H9 (cell line): ENCODE results near the gene LIX1. TPM values are rescaled to one million over a fixed set of nuclear protein-coding genes. Genes with fewer than 3 reads are reported as not detected.

ENCODE experiments used
- DNase-seq: peaks from one replicate; pipeline ENCODE4 v3.0.0-alpha.2; 2017
- H2AFZ ChIP-seq: one replicate; pipeline ENCODE4 v1.6.1; 2013; ENCODE audit warnings: mild to moderate bottlenecking, low read length, control low read depth, moderate library complexity
- H2AK5ac ChIP-seq: 2 replicates; pipeline ENCODE4 v1.6.1; 2013; ENCODE audit warnings: low read length, control low read depth, mixed read lengths; ENCODE audit not compliant: insufficient read length
- H2BK120ac ChIP-seq: one replicate; pipeline ENCODE4 v1.6.1; 2013; ENCODE audit warnings: low read depth, mild to moderate bottlenecking, low read length, control low read depth, inconsistent platforms; ENCODE audit not compliant: poor library complexity, severe bottlenecking
- H2BK12ac ChIP-seq: 2 replicates; pipeline ENCODE4 v1.6.1; 2013; ENCODE audit warnings: low read length, control low read depth, mixed read lengths, low read depth; ENCODE audit not compliant: insufficient read length
- H2BK15ac ChIP-seq: 2 replicates; pipeline ENCODE4 v1.6.1; 2013; ENCODE audit warnings: low read depth, low read length, control low read depth
- H2BK20ac ChIP-seq: one replicate; pipeline ENCODE4 v1.6.1; 2013; ENCODE audit warnings: low read depth, mild to moderate bottlenecking, low read length, control low read depth, inconsistent platforms; ENCODE audit not compliant: poor library complexity, severe bottlenecking
- H2BK5ac ChIP-seq: 2 replicates; pipeline ENCODE4 v1.6.1; 2013; ENCODE audit warnings: low read length, control low read depth, mixed read lengths; ENCODE audit not compliant: insufficient read length
- H3K14ac ChIP-seq: 2 replicates; pipeline ENCODE4 v1.6.1; 2013; ENCODE audit warnings: low read length, control low read depth; ENCODE audit not compliant: insufficient read depth
- H3K18ac ChIP-seq: 2 replicates; pipeline ENCODE4 v1.6.1; 2013; ENCODE audit warnings: low read depth, mild to moderate bottlenecking, mixed read lengths, low read length, control low read depth; ENCODE audit not compliant: insufficient read length
- H3K23ac ChIP-seq: 2 replicates; pipeline ENCODE4 v1.6.1; 2013; ENCODE audit warnings: low read length, control low read depth, mixed read lengths, low read depth; ENCODE audit not compliant: insufficient read length
- H3K23me2 ChIP-seq: 2 replicates; pipeline ENCODE4 v1.6.1; 2013; ENCODE audit warnings: low read depth, mild to moderate bottlenecking, mixed read lengths, low read length, control low read depth; ENCODE audit not compliant: insufficient read length, poor library complexity, severe bottlenecking
- H3K27ac ChIP-seq: 2 replicates; pipeline ENCODE4 v1.5.1; 2013; ENCODE audit warnings: low read length, control low read depth, mixed read lengths, low read depth; ENCODE audit not compliant: insufficient read length
- H3K27me3 ChIP-seq: 2 replicates; pipeline ENCODE4 v1.6.1; 2013; ENCODE audit warnings: low read length, control low read depth, inconsistent platforms; ENCODE audit not compliant: insufficient read depth
- H3K4ac ChIP-seq: 2 replicates; pipeline ENCODE4 v1.6.1; 2013; ENCODE audit warnings: low read depth, mild to moderate bottlenecking, control low read depth, inconsistent platforms, low read length, moderate library complexity
- H3K4me1 ChIP-seq: 2 replicates; pipeline ENCODE4 v1.6.1; 2013; ENCODE audit warnings: low read length, control low read depth, inconsistent platforms; ENCODE audit not compliant: insufficient read depth
- H3K4me2 ChIP-seq: 2 replicates; pipeline ENCODE4 v1.6.1; 2013; ENCODE audit warnings: low read length, control low read depth, mixed read lengths; ENCODE audit not compliant: insufficient read length, insufficient read depth
- H3K56ac ChIP-seq: 2 replicates; pipeline ENCODE4 v1.6.1; 2013; ENCODE audit warnings: low read depth, mild to moderate bottlenecking, mixed read lengths, low read length, control low read depth; ENCODE audit not compliant: insufficient read length
- H3K79me1 ChIP-seq: 2 replicates; pipeline ENCODE4 v1.6.1; 2013; ENCODE audit warnings: low read depth, mild to moderate bottlenecking, moderate library complexity, low read length, control low read depth, inconsistent platforms; ENCODE audit not compliant: insufficient read depth, poor library complexity, severe bottlenecking
- H3K79me2 ChIP-seq: 2 replicates; pipeline ENCODE4 v1.6.1; 2013; ENCODE audit warnings: low read length, control low read depth, inconsistent platforms; ENCODE audit not compliant: insufficient read depth
- H3K9ac ChIP-seq: 2 replicates; pipeline ENCODE4 v1.6.1; 2013; ENCODE audit warnings: low read length, control low read depth, mixed read lengths; ENCODE audit not compliant: insufficient read length; ENCODE audit errors: extremely low read depth
- H3K9me3 ChIP-seq: one replicate; pipeline ENCODE4 v1.6.1; 2013; ENCODE audit warnings: low read depth, low read length, inconsistent platforms; ENCODE audit not compliant: control insufficient read depth
- H3T11ph ChIP-seq: one replicate; pipeline ENCODE4 v1.6.1; 2013; ENCODE audit warnings: mild to moderate bottlenecking, low read length, control low read depth, inconsistent platforms
- H4K20me1 ChIP-seq: one replicate; pipeline ENCODE4 v1.6.1; 2013; ENCODE audit not compliant: control insufficient read depth, insufficient read length, insufficient read depth
- H4K5ac ChIP-seq: 2 replicates; pipeline ENCODE4 v1.6.1; 2013; ENCODE audit warnings: low read depth, mild to moderate bottlenecking, mixed read lengths, low read length, control low read depth; ENCODE audit not compliant: insufficient read length
- H4K8ac ChIP-seq: replicated peaks from 2 replicates; pipeline ENCODE4 v1.6.1; 2013; ENCODE audit warnings: low read length, control low read depth, mixed read lengths, low read depth; ENCODE audit not compliant: insufficient read length
- H4K91ac ChIP-seq: 2 replicates; pipeline ENCODE4 v1.6.1; 2013; ENCODE audit warnings: low read depth, mild to moderate bottlenecking, moderate library complexity, mixed read lengths, low read length, control low read depth; ENCODE audit not compliant: insufficient read length
- H3K27ac Mint-ChIP-seq, 3 experiments: 2 replicates in 2 of 3; 3 replicates in 1 of 3; pipeline ENCODE4 v1.8.0; 2020 to 2021; ENCODE audit warnings: mixed read lengths in 3 of 3, mild to moderate bottlenecking in 1 of 3, moderate library complexity in 1 of 3
- H3K27me3 Mint-ChIP-seq: 2 replicates; pipeline ENCODE4 v1.8.0; 2021; ENCODE audit warnings: low read depth, mild to moderate bottlenecking, moderate library complexity, mixed read lengths
- H3K36me3 Mint-ChIP-seq, 3 experiments: 2 replicates in 2 of 3; 3 replicates in 1 of 3; pipeline ENCODE4 v1.8.0; 2020 to 2021; ENCODE audit warnings: low read depth in 3 of 3, mixed read lengths in 3 of 3; ENCODE audit not compliant: insufficient read depth in 1 of 3
- H3K4me1 Mint-ChIP-seq, 2 experiments: 2 replicates each; pipeline ENCODE4 v1.8.0; 2020; ENCODE audit warnings: mixed read lengths in 2 of 2
- H3K4me3 Mint-ChIP-seq, 2 experiments: 2 replicates in 1 of 2; 3 replicates in 1 of 2; pipeline ENCODE4 v1.8.0; 2020 to 2021; ENCODE audit warnings: mild to moderate bottlenecking in 2 of 2, mixed read lengths in 2 of 2, moderate library complexity in 1 of 2
- H3K9me3 Mint-ChIP-seq, 2 experiments: 2 replicates in 1 of 2; 3 replicates in 1 of 2; pipeline ENCODE4 v1.8.0; 2020; ENCODE audit warnings: mild to moderate bottlenecking in 2 of 2, mixed read lengths in 2 of 2, moderate library complexity in 1 of 2
- CTCF ChIP-seq: fragments of 200-600 bp; sonication (generic); conservative IDR thresholded peaks from 3 replicates; pipeline ENCODE4 v1.8.0; 2021; ENCODE audit warnings: antibody characterized with exemption, mild to moderate bottlenecking
- WGBS: extraction: QIAGEN DNeasy Blood & Tissue Kit; methylation state at CpG from one replicate; pipeline ENCODE4 v1.1.7; 2013; ENCODE audit warnings: missing lambda C conversion rate, low lambda C conversion rate, mixed read lengths; ENCODE audit not compliant: insufficient read length; ENCODE audit errors: extremely low coverage; 5-methylcytosine and 5-hydroxymethylcytosine counted together
- total RNA-seq: library from RNA; stranded (reverse); gene quantifications from 2 replicates; pipeline ENCODE4 v1.2.1, GENCODE V29; 2021

The LIX1 gene
- total RNA-seq, 1 experiment from 2014 or later: 0.13 TPM

- no peak overlapping the region for H3T11ph ChIP-seq
- Mint-ChIP-seq H3K36me3 (no peaks in the 10 kb centered on the region), H3K27me3 (no peaks in the 10 kb centered on the region), H3K27ac (no peak overlapping the region), H3K4me3 (no peak overlapping the region), H3K4me1 (peaks cover 0 to 4% of the 10 kb centered on the region in 2 experiments; a peak in 2 of 4 replicates), H3K9me3 (no peaks in the 10 kb centered on the region)
- no peak overlapping the region for H2BK5ac ChIP-seq
- no peaks in the 10 kb centered on the region for H3K4me1 ChIP-seq
- no peak overlapping the region for H3K4ac ChIP-seq
- H2AK5ac ChIP-seq: no peak overlapping the region
- H3K56ac ChIP-seq: no peak overlapping the region
- no peaks in the 10 kb centered on the region for H3K23me2 ChIP-seq
- no peaks in the 10 kb centered on the region for H3K79me1 ChIP-seq
- no peak overlapping the region for H3K9ac ChIP-seq
- H4K8ac ChIP-seq: no peak overlapping the region
- no peaks in the 10 kb centered on the region for H3K27me3 ChIP-seq
- no peaks in the 10 kb centered on the region for H4K20me1 ChIP-seq
- no peaks in the 10 kb centered on the region for H3K79me2 ChIP-seq
- no peak overlapping the region for H4K91ac ChIP-seq
- H3K27ac ChIP-seq: no peak overlapping the region
- H3K23ac ChIP-seq: no peak overlapping the region
- no peak overlapping the region for H4K5ac ChIP-seq
- no peak for TF ChIP-seq CTCF
- no peak overlapping the region for H2BK15ac ChIP-seq
- no peak overlapping the region for H2BK120ac ChIP-seq
- no peak for DNase-seq
- no peak overlapping the region for H2BK12ac ChIP-seq
- no peak overlapping the region for H3K14ac ChIP-seq
- no peak overlapping the region for H3K18ac ChIP-seq
- no peak overlapping the region for H2BK20ac ChIP-seq
- no peak overlapping the region for H3K4me2 ChIP-seq
- H2AFZ ChIP-seq: no peak overlapping the region
- no CpG with 5 or more reads among the region's 3 CpGs for WGBS
- H3K9me3 ChIP-seq: no peaks in the 10 kb centered on the region
Measured at GRCh38 chr5:97125125-97125683, 17.2 kb downstream of the LIX1 start.
